Ishikawa (cell line): ENCODE measurements around the gene MORC1.

Source experiments
- CEBPB ChIP-seq: IDR thresholded peaks from 2 replicates; pipeline ENCODE4 v1.6.1; 2012
- CREB1 ChIP-seq: IDR thresholded peaks from 2 replicates; pipeline ENCODE4 v1.6.1; 2012; ENCODE audit warnings: low read depth
- EGR1 ChIP-seq: IDR thresholded peaks from 2 replicates; pipeline ENCODE4 v1.6.1; 2012
- EP300 ChIP-seq: IDR thresholded peaks from 2 replicates; pipeline ENCODE4 v1.6.1; 2012; ENCODE audit warnings: borderline replicate concordance
- FOXM1 ChIP-seq: IDR thresholded peaks from 2 replicates; pipeline ENCODE4 v1.6.1; 2012; ENCODE audit warnings: low read depth, borderline replicate concordance
- NFIC ChIP-seq: IDR thresholded peaks from 2 replicates; pipeline ENCODE4 v1.6.1; 2012
- RAD21 ChIP-seq: IDR thresholded peaks from 2 replicates; pipeline ENCODE4 v1.6.1; 2012; ENCODE audit warnings: low read depth
- TAF1 ChIP-seq: IDR thresholded peaks from 2 replicates; pipeline ENCODE4 v1.6.1; 2012; ENCODE audit warnings: low read depth, mild to moderate bottlenecking
- TCF12 ChIP-seq: IDR thresholded peaks from 2 replicates; pipeline ENCODE4 v1.6.1; 2012; ENCODE audit warnings: low read depth
- TEAD4 ChIP-seq: IDR thresholded peaks from 2 replicates; pipeline ENCODE4 v1.6.1; 2012
- YY1 ChIP-seq: IDR thresholded peaks from 2 replicates; pipeline ENCODE4 v1.6.1; 2012; ENCODE audit warnings: low read depth
- ZBTB7A ChIP-seq: IDR thresholded peaks from 2 replicates; pipeline ENCODE4 v1.6.1; 2012; ENCODE audit warnings: low read depth
- TF ChIP-seq, protein P1 (sequence below): IDR thresholded peaks from 2 replicates; pipeline ENCODE4 v1.6.1; 2012; ENCODE audit warnings: low read depth, mild to moderate bottlenecking
- TF ChIP-seq, protein P2 (sequence below): IDR thresholded peaks from 2 replicates; pipeline ENCODE4 v1.6.1; 2012
- TF ChIP-seq, protein P3 (sequence below): IDR thresholded peaks from 2 replicates; pipeline ENCODE4 v1.6.1; 2012

The MORC1 gene

DNA sequence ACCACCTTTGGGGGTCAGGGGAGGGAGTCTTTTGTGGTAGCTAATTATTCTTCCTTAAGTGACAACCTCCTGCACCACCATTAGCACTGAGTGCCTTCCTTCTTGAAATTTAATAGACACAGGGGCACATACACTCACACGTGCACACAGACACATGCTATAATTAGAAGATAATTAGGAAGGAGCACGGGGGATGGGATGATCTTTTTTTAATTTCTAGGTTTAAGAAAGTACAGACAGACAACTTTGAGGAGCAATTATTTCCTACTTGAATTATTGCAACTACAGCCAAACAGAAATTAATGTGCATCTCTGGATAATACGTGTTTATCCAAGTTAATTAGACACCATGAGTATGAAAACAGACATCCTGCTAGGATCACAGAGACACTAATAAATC, 119.5 kb downstream of the MORC1 start:
- TF ChIP-seq FOXM1 (no peak), EP300 (no peak), YY1 (no peak)
- TF ChIP-seq, protein P1, sequence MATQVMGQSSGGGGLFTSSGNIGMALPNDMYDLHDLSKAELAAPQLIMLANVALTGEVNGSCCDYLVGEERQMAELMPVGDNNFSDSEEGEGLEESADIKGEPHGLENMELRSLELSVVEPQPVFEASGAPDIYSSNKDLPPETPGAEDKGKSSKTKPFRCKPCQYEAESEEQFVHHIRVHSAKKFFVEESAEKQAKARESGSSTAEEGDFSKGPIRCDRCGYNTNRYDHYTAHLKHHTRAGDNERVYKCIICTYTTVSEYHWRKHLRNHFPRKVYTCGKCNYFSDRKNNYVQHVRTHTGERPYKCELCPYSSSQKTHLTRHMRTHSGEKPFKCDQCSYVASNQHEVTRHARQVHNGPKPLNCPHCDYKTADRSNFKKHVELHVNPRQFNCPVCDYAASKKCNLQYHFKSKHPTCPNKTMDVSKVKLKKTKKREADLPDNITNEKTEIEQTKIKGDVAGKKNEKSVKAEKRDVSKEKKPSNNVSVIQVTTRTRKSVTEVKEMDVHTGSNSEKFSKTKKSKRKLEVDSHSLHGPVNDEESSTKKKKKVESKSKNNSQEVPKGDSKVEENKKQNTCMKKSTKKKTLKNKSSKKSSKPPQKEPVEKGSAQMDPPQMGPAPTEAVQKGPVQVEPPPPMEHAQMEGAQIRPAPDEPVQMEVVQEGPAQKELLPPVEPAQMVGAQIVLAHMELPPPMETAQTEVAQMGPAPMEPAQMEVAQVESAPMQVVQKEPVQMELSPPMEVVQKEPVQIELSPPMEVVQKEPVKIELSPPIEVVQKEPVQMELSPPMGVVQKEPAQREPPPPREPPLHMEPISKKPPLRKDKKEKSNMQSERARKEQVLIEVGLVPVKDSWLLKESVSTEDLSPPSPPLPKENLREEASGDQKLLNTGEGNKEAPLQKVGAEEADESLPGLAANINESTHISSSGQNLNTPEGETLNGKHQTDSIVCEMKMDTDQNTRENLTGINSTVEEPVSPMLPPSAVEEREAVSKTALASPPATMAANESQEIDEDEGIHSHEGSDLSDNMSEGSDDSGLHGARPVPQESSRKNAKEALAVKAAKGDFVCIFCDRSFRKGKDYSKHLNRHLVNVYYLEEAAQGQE, result no peak

DNA sequence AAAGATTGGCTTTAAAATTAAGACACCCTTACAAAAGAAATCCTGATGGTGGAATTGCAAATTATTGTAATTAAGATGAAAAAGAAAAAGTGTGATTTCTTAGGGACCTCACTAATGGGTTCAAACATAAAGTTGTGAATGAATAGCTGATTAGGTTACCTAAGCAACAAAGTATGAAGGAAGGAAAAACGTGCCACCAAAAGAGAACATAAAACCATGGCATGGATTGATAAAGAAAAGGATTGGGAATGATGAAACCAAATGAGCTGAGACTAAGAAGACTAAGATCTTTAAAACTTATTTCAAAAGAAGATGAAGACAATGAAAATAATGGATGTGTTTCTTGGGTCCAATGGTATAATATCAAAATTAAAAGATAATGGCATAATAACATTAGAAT, 132.1 kb downstream of the MORC1 start:
- TF ChIP-seq EGR1 (no peak), TEAD4 (no peak), CREB1 (no peak), CEBPB (no peak), TCF12 (no peak), YY1 (no peak), EP300 (no peak), FOXM1 (no peak), NFIC (no peak), ZBTB7A (no peak), RAD21 (no peak), TAF1 (no peak)
- TF ChIP-seq, protein P2, sequence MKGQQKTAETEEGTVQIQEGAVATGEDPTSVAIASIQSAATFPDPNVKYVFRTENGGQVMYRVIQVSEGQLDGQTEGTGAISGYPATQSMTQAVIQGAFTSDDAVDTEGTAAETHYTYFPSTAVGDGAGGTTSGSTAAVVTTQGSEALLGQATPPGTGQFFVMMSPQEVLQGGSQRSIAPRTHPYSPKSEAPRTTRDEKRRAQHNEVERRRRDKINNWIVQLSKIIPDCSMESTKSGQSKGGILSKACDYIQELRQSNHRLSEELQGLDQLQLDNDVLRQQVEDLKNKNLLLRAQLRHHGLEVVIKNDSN, result no peak
- TF ChIP-seq, protein P3, sequence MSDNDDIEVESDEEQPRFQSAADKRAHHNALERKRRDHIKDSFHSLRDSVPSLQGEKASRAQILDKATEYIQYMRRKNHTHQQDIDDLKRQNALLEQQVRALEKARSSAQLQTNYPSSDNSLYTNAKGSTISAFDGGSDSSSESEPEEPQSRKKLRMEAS, result no peak
- TF ChIP-seq, protein P1, result no peak

DNA sequence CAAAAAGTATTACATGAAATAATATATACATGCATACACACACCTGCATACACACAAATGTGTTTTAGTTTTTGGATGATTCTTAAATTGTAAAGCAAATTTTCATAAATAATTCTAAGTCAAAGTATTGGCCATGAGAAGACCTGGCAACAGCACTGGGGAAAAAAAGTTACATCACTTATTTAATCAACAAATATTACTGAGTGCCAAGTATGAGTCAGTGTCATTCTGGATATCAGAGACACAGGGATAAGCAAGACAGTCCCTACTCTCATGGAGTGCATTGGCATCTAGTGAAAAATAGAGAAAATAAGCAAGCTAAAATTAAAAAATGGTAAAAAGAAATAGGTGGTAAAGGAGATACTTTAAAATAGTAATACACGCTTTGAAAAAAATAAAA, 134.9 kb downstream of the MORC1 start:
- TF ChIP-seq TAF1 (no peak), TCF12 (no peak), RAD21 (no peak), FOXM1 (no peak), TEAD4 (no peak), YY1 (no peak), EGR1 (no peak)
- TF ChIP-seq, protein P2, result no peak
- TF ChIP-seq, protein P1, result no peak
- TF ChIP-seq, protein P3, result no peak

DNA sequence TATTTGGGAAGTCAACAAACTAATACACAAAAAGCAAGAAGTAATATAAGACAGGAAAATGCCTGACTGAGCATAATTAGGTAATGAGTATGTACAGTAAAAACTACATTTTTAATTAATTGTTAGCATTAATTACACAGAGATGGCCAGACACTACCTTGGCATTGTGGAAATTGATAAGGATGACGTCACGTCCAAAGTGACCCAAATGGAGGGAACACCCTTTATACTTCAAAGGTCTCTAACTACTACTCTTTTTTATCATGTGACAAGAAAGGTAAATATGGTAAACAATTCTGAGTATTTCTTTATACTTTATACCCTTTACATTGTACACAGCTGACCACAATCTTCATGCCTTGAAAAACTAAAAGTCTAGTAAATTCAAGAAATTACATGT, 141.9 kb downstream of the MORC1 start:
- TF ChIP-seq, protein P3, result no peak
- TF ChIP-seq YY1, result no peak
- TF ChIP-seq EGR1, result no peak
- TF ChIP-seq TEAD4, result no peak
- TF ChIP-seq TCF12, result no peak
- TF ChIP-seq, protein P2, result no peak
- no peak for TF ChIP-seq RAD21
- no peak for TF ChIP-seq CEBPB
- TF ChIP-seq CREB1, result no peak
- TF ChIP-seq, protein P1, result no peak
- TF ChIP-seq EP300, result no peak
- no peak for TF ChIP-seq TAF1
- no peak for TF ChIP-seq ZBTB7A
- TF ChIP-seq NFIC, result no peak
